Right lobe of liver (tissue), 4 donors: ENCODE data around the gene MBOAT1.

Experiments
- CTCF ChIP-seq, 4 donors: fragments of 200-600 bp in 3 of 4; fragments of 450-650 bp in 1 of 4; IDR thresholded peaks; one replicate each; pipeline versions ENCODE4 v1.5.1 to v1.8.0; 2016 to 2022; ENCODE audit warnings: antibody characterized with exemption in 4 of 4, mild to moderate bottlenecking in 2 of 4
- POLR2A ChIP-seq: fragments of 450-650 bp; IDR thresholded peaks from one replicate; pipeline ENCODE4 v1.6.1; 2017; ENCODE audit warnings: antibody characterized with exemption, mild to moderate bottlenecking
- donor health status: DM: no; HTN: no; CAD: no.
- donor health status: DM: no; HTN: no; CAD: no.
- donor health status: DM: no; HTN: yes; CAD: no.

GRCh38 chr6:20243288-20243687 is 31.0 kb upstream of the MBOAT1 start:
- TF ChIP-seq POLR2A (no peak), CTCF (IDR thresholded peaks at IDR 0.05) (no peak)
